Vagina (tissue), 2 donors: ENCODE measurements around the gene FAHD2B.
"Not testable (repeated sequence)": the region's sequence is repeated elsewhere in the genome, so short reads cannot be mapped to it uniquely, and the experiment has no call there.

Experiments
- POLR2A ChIP-seq, 2 donors: fragments of 450-650 bp; IDR thresholded peaks; one replicate each; pipeline ENCODE4 v1.6.1; 2017; ENCODE audit warnings: antibody characterized with exemption in 2 of 2, mild to moderate bottlenecking in 2 of 2, moderate library complexity in 2 of 2
- POLR2AphosphoS5 ChIP-seq, 2 donors: sonication (generic); formaldehyde crosslinking; IDR thresholded peaks; one replicate each; pipeline ENCODE4 v1.9.0; 2017; ENCODE audit warnings: antibody characterized with exemption in 2 of 2, mild to moderate bottlenecking in 2 of 2, low read depth in 1 of 2; ENCODE audit not compliant: insufficient read depth in 1 of 2
- TF ChIP-seq, protein P1 (sequence below), 3 experiments: fragments of 450-650 bp in 2 of 3; fragments of 200-600 bp in 1 of 3; sonication (generic) in 1 of 3; IDR thresholded peaks; one replicate each; pipeline ENCODE4 v1.5.1; 2017 to 2019; ENCODE audit warnings: antibody characterized with exemption in 3 of 3, mild to moderate bottlenecking in 2 of 3, moderate library complexity in 2 of 3

- TF ChIP-seq, protein P1, sequence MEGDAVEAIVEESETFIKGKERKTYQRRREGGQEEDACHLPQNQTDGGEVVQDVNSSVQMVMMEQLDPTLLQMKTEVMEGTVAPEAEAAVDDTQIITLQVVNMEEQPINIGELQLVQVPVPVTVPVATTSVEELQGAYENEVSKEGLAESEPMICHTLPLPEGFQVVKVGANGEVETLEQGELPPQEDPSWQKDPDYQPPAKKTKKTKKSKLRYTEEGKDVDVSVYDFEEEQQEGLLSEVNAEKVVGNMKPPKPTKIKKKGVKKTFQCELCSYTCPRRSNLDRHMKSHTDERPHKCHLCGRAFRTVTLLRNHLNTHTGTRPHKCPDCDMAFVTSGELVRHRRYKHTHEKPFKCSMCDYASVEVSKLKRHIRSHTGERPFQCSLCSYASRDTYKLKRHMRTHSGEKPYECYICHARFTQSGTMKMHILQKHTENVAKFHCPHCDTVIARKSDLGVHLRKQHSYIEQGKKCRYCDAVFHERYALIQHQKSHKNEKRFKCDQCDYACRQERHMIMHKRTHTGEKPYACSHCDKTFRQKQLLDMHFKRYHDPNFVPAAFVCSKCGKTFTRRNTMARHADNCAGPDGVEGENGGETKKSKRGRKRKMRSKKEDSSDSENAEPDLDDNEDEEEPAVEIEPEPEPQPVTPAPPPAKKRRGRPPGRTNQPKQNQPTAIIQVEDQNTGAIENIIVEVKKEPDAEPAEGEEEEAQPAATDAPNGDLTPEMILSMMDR (IDR thresholded peaks at IDR 0.05), result not testable (repeated sequence)
- TF ChIP-seq POLR2A (IDR thresholded peaks at IDR 0.05); POLR2AphosphoS5 (IDR thresholded peaks at IDR 0.05; ENCODE audit: insufficient read depth in 1 of 2, low read depth in 1 of 2): not testable (repeated sequence)
Measured at GRCh38 chr2:97068722-97069121, 26.0 kb downstream of the FAHD2B start.
